GM23248 (cell line): ENCODE results near the gene NKAIN1.

ENCODE experiments used
- EZH2 ChIP-seq: fragments of 200-600 bp; sonication (generic); IDR thresholded peaks from 2 replicates; pipeline ENCODE4 v1.6.1; 2018; ENCODE audit warnings: antibody characterized with exemption, mild to moderate bottlenecking; ENCODE audit not compliant: insufficient read depth, poor library complexity, severe bottlenecking
- EZH2phosphoT487 ChIP-seq: fragments of 200-600 bp; sonication (generic); IDR thresholded peaks from 2 replicates; pipeline ENCODE4 v1.6.1; 2018; ENCODE audit warnings: antibody characterized with exemption, moderate library complexity, mild to moderate bottlenecking, low read depth; ENCODE audit not compliant: insufficient read depth

- TF ChIP-seq EZH2 (no peak), EZH2phosphoT487 (no peak)
These were observed 91.3 kb downstream of the NKAIN1 start for GRCh38 chr1:31148409-31148808.
